Amygdala (tissue), 56 donors: ENCODE data around the gene UCK2.

Source experiments
- DNase-seq, 56 donors: peaks; one replicate each; lab custom pipeline; 2025; lab: John Stamatoyannopoulos, UW

The UCK2 gene

DNA sequence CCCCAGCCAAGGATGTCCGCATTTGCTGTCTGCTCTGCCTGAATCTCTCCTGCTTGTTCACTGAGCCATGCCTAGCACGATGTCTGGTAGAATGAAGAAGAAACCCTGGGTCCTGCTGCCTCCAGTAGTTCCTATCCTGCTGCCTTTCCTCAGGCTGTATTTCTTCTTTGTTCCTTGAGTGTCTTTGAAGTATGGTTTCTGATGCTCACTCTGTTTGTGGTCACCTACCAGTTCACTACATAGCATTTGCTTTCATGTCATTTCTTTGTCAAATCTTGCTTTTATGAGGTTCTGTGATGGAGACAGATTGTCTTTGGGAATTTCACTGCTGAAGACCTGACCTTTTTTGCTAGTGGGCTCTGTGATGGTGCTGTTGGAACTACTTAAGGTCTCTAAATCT, 5.9 kb downstream of the UCK2 start:
- DNase-seq, result no peak

DNA sequence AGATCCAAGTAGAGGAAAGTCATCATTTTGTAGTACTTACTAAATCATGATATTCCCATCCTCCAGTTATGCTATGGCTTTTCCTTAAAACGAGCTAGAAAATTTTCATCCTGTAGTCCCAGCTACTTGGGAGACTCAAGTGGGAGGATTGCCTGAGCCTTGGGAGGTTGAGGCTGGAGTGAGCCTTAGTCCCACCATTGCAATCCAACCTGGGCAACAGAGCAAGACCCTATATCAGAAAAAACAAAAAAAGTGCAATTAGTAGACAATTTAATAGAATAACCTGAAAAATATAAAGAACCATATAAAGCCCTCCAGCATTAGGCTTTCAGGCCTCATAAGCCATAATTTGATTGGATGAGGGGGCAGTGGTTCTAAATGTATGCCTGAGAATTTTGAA, 6.8 kb downstream of the UCK2 start:
- DNase-seq, result no peak

DNA sequence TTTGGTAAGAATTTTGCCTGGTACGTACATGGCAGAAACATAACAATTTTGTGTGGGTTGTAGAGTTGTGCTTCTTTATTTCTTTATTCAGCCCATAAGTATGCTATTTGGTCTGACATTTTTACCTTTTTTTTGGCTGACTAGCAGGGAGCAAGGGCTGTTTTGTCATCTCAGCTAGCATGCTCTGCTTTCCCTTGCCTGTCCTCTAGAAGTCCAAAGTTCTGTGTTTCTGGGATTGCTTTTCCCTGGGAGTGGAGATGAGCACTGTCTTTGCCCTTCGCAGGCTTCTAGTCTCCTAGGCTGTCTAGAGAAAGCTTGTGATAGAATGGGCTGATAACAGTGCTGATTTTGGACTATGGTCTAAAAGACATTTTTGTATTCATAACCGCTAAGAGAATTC, 7.5 kb downstream of the UCK2 start:
- no peak for DNase-seq

DNA sequence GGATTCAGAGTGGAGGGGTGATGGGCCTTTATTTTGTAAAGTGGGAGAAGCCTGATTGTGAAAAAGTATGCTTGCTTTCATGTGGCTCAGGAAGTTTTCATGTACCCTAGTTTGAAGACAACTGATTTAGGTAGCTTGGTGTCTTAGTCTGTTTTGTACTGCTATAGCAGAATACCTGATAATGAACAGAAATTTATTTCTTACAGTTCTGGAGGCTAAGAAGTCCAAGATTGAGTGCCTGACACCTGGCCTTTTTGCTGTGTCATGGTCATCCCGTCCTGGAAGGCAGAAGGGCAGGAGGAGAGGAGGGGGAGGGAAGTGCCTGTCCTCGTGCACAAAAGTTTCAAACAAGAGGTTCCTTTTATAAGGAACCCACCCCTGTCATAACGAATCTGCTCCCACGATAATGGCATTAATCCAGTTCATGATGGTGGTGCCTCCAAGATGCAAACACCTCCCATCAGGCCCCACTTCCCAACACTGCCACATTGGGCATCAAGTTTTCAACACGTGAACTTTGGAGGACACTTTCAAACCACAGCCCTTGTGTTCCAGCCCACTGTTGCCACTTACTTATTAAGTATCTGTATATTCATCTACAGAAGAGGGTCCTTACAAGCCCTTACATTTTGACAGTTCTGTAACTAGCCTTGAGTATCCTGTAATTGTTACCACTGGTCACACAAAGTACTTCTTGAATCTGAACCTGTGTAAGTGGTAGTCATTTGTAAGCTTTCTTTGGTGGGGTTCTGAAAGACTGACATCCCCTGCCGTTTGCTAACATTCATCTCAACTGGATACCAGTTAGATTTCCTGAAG, 9.5 kb downstream of the UCK2 start:
- DNase-seq, result no peak

DNA sequence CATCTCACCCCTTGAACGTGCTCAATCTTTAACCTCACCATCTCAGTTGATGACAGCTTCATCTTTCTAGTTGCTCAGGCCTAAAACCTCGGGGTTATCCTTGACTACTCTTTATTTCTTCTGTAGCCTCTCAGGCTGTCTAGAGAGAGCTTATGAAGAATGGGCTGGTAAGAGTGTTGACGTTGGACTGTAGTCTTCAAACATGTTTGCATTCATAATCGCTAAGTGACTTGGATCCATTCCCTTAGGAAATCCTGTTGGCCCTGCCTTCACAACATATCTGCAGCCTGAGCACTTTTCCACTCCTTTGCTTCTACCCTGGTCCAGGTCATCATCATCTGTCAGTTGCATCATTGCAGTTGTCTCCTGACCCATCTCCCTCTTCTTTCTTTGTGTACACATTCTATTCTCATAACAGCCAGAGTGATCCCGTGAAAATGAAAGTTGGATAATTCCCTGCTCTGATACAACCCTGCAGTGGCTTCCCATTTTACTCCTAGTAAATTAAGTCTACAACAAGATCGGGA, 10.5 kb downstream of the UCK2 start:
- no peak for DNase-seq

DNA sequence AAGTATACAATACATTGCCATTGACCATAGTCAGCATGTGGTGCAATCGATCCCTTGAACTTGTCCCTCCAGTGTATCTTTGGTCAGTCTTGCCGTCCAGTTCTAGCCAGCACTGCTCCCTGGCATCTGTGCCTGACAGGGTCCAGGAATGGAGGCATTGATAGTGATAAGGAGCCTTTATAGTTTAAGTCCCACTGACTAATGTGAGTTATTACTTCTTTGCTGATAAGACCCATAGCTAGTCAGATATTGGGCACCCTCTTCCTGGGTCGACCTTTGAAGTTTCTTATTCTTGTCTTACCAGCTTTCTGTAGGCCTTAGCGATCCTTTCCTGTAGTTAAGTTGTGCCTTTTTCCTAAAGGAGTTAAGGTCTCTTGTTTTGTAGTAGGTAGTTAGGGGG, 13.0 kb downstream of the UCK2 start:
- no peak for DNase-seq

DNA sequence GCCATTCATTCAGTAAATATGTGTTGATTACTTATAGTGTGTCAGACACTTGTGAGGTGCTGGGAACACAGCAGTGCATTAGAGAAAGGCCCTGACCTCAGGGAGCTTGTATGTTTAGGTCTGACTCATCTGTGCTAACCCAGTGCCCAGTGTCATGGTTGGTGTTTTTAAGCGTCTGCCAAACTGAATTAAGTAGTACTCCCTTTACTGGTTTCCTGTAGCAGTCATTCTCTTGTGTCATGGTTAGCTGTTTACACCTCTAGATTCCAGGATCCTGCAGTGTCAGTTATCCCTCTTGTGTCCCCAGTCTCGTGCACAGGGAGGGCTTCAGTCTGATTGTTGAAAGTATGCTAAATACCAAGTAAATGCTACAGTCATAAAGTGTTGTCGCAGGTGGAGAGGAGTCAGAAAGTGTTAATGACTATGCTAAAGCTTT, 14.2 kb downstream of the UCK2 start:
- no peak for DNase-seq

DNA sequence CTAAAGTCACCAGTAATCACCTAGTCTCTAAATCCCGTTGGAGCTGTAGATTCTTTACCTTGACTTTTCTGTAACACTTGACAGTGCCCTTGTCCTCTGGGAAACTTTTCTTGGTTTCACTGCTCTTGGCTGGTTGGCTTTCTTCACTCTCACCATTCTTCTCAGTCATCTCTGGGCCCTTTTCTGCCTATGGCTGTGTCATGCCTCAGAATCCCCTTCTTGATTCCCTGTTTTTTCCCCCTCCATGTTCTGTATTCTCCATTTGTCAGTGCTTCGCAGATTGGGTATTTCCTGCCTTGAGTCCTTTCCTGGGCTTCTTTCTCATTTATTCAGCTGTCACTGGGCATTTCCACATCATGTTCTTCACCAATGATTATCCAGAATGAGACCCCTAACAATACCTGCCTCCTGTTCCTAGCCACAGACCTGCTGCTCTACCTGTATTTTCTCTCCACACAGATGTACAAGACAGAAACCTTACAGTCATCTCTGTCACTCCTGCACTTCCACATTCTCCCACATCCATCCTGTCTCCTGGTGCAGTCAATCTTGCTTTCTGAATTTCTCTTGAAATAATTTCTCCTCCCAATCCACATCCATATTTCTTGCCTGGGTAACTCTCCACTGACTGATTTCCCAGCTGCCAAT, 14.7 kb downstream of the UCK2 start:
- no peak for DNase-seq

DNA sequence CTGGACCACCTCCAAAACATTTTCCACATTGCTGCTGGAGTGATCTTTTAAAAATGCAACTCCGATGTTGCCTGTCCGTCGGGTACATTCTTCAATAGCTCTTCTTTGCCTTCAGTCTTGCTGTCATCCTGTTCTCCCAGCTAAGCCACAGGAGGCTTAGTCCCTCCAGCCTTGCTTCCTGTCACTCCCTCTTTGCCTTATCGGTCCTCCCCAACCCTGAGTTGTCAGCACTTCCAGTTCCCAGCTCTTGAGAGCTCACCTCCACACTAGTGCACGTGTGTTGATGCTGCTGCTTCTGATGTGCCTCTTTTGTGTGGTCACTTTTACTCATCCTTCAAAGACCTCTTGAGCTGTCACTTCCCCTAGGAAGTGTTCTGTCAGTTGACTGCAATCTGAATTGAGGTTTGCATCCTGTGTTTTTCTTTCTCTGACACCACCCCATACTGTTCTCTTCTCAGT, 15.3 kb downstream of the UCK2 start:
- no peak for DNase-seq

DNA sequence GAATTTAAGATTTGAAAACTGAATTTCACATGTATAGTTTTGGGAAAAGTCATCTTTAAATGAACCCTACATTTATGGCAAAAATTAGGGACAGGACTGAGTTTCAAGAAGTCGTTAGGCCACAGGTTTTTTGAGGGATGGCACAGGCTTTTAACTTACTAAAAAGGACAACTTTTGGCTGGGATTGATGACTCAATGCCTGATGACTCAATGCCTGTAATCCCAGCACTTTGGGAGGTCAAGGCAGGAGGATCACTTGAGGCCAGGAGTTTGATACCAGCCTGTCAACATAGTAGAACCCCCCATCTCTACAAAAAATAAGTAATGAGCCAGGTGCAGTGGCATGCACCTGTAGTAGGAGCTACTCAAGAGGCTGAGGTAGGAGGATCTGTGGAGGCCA, 15.9 kb downstream of the UCK2 start:
- DNase-seq, result no peak

DNA sequence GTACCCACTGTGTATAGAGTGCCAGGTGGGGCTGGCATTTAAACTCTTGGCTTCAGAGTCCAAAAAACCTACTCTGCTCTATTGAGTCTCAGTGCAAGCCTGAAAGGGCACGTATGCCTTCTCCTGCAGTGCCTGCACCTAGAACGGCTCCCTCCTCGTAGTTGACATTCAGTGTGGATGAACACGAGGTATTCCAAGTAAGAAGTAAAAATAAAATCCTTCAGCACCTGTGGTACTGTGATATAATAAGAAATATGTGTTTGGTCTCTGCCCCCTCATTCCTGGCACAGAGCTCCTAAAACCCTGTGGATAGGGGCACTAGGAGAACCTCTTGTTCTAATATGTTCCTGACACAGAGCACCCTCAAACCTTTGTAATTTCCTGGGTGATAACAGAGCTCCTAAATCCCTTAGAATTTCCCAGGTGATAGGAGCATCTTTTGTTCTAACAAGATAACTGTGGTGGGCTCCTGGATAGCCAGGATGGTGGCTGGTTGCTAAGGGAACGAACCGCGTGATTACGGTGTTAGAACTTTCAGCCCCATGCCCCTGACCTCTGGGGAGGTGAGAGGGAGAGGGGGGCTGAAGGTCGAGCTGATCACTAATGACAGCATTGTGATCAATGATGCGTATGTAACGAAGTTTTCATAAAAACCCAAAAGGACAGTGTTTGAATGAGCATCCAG, 16.8 kb downstream of the UCK2 start:
- no peak for DNase-seq

DNA sequence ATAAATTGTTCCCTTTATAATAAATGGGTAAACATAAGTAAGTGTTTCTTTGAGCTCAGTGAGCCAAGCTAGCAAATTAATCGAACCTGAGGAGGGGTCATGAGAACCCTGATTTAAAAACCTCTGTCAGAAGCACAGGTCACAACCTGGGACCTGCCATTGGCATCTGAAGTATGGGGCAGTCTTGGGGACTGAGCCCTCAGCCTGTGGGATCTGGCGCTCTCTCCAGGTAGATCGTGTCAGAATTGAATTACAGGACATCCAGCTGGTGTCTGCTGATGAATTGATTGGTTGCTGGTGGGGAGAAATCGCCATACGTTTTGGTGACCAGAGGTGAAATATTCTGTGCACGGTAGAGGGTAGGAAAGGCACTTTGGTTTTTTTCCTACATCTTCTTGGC, 17.5 kb downstream of the UCK2 start:
- no peak for DNase-seq

DNA sequence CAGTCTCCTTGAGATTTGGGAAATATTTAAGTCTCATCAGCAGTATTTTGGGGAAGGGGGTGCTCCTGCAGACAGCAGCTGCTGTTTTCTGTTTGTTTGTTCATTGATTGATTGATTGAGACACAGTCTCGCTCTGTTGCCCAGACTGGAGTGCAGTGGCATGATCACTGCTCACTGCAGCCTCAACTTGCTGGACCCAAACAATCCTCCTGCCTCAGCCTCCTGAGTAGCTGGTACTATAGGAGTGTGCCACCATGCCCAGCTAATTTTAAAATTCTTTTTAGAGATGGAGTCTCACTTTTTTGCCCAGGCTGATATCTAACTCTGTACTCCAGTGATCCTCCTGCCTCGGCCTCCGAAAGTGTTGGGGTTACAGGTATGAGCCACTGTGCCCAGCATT, 18.2 kb downstream of the UCK2 start:
- no peak for DNase-seq

DNA sequence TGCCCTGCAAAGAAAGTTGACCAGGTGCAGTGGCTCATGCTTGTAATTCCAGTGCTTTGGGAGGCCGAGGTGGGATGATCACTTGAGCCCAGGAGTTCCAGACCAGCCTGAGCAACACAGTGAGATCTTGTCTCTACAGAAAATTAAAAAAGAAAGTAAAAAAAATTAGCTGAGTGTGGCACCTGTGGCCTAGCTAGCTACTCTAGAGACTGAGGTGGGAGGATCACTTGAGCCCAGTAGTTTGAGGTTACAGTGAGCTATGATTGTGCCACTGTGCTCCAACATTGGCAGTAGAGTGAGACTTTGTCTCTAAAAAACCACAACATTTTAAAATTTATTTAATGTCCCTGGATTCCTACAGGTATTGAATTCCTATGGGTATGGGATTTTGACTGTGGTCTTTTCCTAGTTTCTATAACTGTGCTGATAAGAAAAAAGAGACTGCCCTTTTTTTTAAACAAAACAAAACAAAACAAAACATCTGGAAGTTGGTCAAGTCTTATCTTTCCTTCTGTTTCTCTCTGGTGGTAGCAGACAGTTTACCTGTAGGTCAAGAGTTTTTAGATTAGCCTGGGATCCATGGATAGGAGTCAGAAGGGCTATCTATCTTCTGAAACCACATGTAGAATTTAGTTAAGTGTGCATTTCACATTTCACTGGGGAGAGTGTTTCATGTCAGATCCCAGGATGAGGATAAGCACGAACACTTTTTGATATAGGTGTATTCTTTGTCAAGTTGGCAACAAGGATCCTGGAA, 18.8 kb downstream of the UCK2 start:
- no peak for DNase-seq

DNA sequence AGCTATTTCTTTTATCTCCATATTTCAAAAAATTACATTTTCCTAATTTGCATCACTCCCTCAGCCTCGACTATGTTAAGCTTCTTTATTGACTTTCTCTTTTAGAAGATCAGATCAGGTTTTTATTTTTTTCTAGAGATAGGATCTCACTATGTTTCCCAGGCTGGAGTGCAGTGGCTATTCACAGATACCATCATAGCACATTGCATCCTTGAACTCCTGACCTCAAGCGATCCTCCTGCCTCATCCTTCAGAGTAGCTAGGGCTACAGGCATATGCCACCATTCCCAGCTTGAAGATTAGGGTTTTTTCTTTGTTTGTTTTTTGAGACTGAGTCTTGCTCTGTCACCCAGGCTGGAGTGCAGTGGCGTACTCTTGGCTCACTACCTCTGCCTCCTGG, 20.1 kb downstream of the UCK2 start:
- DNase-seq, result no peak

DNA sequence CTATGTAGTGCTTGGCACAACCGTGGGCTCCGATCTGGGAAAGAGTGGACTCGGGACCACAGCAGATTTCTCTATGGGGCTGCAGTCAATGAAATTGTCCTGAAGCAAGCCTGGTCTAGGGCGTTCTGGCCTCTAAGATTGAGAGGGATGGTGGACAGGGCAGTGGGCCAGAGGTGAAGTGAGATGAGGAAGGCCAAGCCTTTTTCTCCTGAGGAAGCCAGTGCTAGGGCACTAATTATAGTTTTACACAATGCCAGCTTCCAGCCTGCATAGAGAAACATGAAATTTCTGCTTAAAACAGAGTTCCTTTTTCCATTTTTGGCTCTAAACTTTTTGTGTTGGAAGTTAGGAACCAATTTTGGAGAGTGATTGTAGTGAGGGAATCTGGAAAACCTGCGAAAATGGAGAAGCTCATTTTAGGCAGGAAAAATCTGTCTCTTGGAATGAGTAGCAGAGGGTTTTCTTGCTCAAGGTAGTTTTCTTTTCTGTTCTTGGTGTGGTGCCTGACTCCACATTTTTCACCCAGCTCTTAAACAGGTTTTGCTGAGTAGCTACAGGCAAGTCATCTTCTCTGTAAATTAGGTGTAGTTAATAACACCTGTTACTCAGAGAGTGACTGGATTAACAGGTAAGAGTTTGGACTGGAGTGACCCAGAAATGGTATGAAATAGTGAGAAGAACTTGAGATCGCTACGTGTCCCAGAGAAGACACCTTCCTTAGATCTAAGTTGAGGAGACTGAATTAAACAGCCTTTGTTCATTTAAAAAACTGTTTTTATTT, 22.1 kb downstream of the UCK2 start:
- DNase-seq, result no peak

DNA sequence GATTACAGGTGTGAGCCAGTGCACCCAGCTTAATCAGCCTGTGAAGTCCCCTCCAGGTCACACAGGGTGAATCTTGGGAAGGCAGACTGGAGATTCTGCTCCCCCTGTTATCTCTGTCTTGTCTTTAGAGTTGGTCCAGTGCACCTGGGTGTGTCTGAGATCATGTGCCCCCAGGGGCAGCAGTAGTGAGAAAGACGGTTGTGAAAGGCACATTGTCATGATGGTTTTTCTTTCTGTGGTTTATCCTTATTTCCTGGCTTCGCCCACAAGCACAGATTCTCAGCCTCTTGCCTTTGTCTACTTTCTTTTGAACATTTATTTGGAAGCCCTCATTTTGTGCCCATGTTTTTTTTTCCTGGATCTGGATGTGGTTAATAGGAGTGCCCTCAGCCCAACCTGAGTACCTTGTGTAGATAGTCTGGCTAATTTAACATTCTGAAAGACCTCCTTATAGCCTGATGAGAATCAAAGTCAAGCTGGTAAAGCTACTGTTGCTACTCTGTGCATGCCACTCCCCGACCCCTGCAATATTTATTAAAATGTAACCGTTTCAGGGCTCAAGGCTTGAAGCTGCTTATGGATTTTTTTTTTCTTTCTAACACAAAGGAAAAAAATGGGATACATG, 23.7 kb downstream of the UCK2 start:
- DNase-seq, result no peak

DNA sequence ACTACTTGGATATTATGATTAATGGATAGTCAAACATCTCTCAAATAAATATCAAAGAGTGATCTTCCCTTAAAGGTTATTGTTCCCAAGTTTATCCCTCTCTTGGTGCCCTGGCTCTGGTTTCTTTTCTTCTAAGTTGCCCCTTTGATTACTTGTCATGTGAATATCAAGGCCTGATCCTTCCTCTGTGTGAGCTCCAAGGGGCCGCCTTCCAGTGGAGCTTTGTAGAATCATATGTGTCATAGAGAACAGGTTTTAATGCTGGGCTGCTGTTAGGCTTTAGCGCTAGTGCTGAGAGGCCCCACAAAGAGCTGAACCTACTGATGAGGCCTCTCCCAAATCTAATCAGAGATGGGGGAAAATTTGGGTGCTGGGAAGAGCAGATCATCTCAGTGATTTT, 25.5 kb downstream of the UCK2 start:
- DNase-seq, result no peak

DNA sequence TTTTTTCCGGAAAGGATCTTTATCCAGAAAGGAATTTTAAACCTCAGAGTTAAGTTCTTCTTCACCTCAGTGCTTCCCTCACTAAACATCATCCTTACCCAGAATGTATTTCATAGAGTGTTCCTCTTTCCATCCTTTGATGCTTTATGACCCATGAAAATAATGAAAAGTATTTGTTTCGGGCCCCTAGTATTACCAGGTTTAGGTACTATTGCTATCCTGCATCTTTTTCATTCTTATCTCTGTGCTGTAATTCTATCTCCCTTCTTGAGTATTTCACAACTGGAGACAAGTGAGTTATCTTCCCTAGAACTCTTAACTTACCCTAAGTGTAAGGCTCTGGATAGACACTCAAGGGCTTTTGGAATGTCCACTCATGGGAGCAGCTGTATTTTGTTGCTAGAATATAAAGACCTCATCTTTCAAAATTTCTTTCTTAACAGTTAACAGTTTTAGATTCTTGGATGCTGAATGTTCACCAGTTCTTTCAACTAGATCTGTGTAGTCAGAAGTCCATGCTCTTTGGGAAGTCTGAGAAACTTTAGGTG, 26.2 kb downstream of the UCK2 start:
- DNase-seq, result no peak
